H9 (cell line): ENCODE measurements around the gene CES2. TPM values are rescaled to one million over a fixed set of nuclear protein-coding genes. Genes with fewer than 3 reads are reported as not detected.

Experiments used
- DNase-seq: peaks from one replicate; pipeline ENCODE4 v3.0.0-alpha.2; 2017
- H2AFZ ChIP-seq: one replicate; pipeline ENCODE4 v1.6.1; 2013; ENCODE audit warnings: mild to moderate bottlenecking, low read length, control low read depth, moderate library complexity
- H2AK5ac ChIP-seq: 2 replicates; pipeline ENCODE4 v1.6.1; 2013; ENCODE audit warnings: low read length, control low read depth, mixed read lengths; ENCODE audit not compliant: insufficient read length
- H2BK120ac ChIP-seq: one replicate; pipeline ENCODE4 v1.6.1; 2013; ENCODE audit warnings: low read depth, mild to moderate bottlenecking, low read length, control low read depth, inconsistent platforms; ENCODE audit not compliant: poor library complexity, severe bottlenecking
- H2BK12ac ChIP-seq: 2 replicates; pipeline ENCODE4 v1.6.1; 2013; ENCODE audit warnings: low read length, control low read depth, mixed read lengths, low read depth; ENCODE audit not compliant: insufficient read length
- H2BK15ac ChIP-seq: 2 replicates; pipeline ENCODE4 v1.6.1; 2013; ENCODE audit warnings: low read depth, low read length, control low read depth
- H2BK20ac ChIP-seq: one replicate; pipeline ENCODE4 v1.6.1; 2013; ENCODE audit warnings: low read depth, mild to moderate bottlenecking, low read length, control low read depth, inconsistent platforms; ENCODE audit not compliant: poor library complexity, severe bottlenecking
- H2BK5ac ChIP-seq: 2 replicates; pipeline ENCODE4 v1.6.1; 2013; ENCODE audit warnings: low read length, control low read depth, mixed read lengths; ENCODE audit not compliant: insufficient read length
- H3K14ac ChIP-seq: 2 replicates; pipeline ENCODE4 v1.6.1; 2013; ENCODE audit warnings: low read length, control low read depth; ENCODE audit not compliant: insufficient read depth
- H3K18ac ChIP-seq: 2 replicates; pipeline ENCODE4 v1.6.1; 2013; ENCODE audit warnings: low read depth, mild to moderate bottlenecking, mixed read lengths, low read length, control low read depth; ENCODE audit not compliant: insufficient read length
- H3K23ac ChIP-seq: 2 replicates; pipeline ENCODE4 v1.6.1; 2013; ENCODE audit warnings: low read length, control low read depth, mixed read lengths, low read depth; ENCODE audit not compliant: insufficient read length
- H3K23me2 ChIP-seq: 2 replicates; pipeline ENCODE4 v1.6.1; 2013; ENCODE audit warnings: low read depth, mild to moderate bottlenecking, mixed read lengths, low read length, control low read depth; ENCODE audit not compliant: insufficient read length, poor library complexity, severe bottlenecking
- H3K27ac ChIP-seq: 2 replicates; pipeline ENCODE4 v1.5.1; 2013; ENCODE audit warnings: low read length, control low read depth, mixed read lengths, low read depth; ENCODE audit not compliant: insufficient read length
- H3K27me3 ChIP-seq: 2 replicates; pipeline ENCODE4 v1.6.1; 2013; ENCODE audit warnings: low read length, control low read depth, inconsistent platforms; ENCODE audit not compliant: insufficient read depth
- H3K4ac ChIP-seq: 2 replicates; pipeline ENCODE4 v1.6.1; 2013; ENCODE audit warnings: low read depth, mild to moderate bottlenecking, control low read depth, inconsistent platforms, low read length, moderate library complexity
- H3K4me1 ChIP-seq: 2 replicates; pipeline ENCODE4 v1.6.1; 2013; ENCODE audit warnings: low read length, control low read depth, inconsistent platforms; ENCODE audit not compliant: insufficient read depth
- H3K4me2 ChIP-seq: 2 replicates; pipeline ENCODE4 v1.6.1; 2013; ENCODE audit warnings: low read length, control low read depth, mixed read lengths; ENCODE audit not compliant: insufficient read length, insufficient read depth
- H3K56ac ChIP-seq: 2 replicates; pipeline ENCODE4 v1.6.1; 2013; ENCODE audit warnings: low read depth, mild to moderate bottlenecking, mixed read lengths, low read length, control low read depth; ENCODE audit not compliant: insufficient read length
- H3K79me1 ChIP-seq: 2 replicates; pipeline ENCODE4 v1.6.1; 2013; ENCODE audit warnings: low read depth, mild to moderate bottlenecking, moderate library complexity, low read length, control low read depth, inconsistent platforms; ENCODE audit not compliant: insufficient read depth, poor library complexity, severe bottlenecking
- H3K79me2 ChIP-seq: 2 replicates; pipeline ENCODE4 v1.6.1; 2013; ENCODE audit warnings: low read length, control low read depth, inconsistent platforms; ENCODE audit not compliant: insufficient read depth
- H3K9ac ChIP-seq: 2 replicates; pipeline ENCODE4 v1.6.1; 2013; ENCODE audit warnings: low read length, control low read depth, mixed read lengths; ENCODE audit not compliant: insufficient read length; ENCODE audit errors: extremely low read depth
- H3K9me3 ChIP-seq: one replicate; pipeline ENCODE4 v1.6.1; 2013; ENCODE audit warnings: low read depth, low read length, inconsistent platforms; ENCODE audit not compliant: control insufficient read depth
- H3T11ph ChIP-seq: one replicate; pipeline ENCODE4 v1.6.1; 2013; ENCODE audit warnings: mild to moderate bottlenecking, low read length, control low read depth, inconsistent platforms
- H4K20me1 ChIP-seq: one replicate; pipeline ENCODE4 v1.6.1; 2013; ENCODE audit not compliant: control insufficient read depth, insufficient read length, insufficient read depth
- H4K5ac ChIP-seq: 2 replicates; pipeline ENCODE4 v1.6.1; 2013; ENCODE audit warnings: low read depth, mild to moderate bottlenecking, mixed read lengths, low read length, control low read depth; ENCODE audit not compliant: insufficient read length
- H4K8ac ChIP-seq: replicated peaks from 2 replicates; pipeline ENCODE4 v1.6.1; 2013; ENCODE audit warnings: low read length, control low read depth, mixed read lengths, low read depth; ENCODE audit not compliant: insufficient read length
- H4K91ac ChIP-seq: 2 replicates; pipeline ENCODE4 v1.6.1; 2013; ENCODE audit warnings: low read depth, mild to moderate bottlenecking, moderate library complexity, mixed read lengths, low read length, control low read depth; ENCODE audit not compliant: insufficient read length
- H3K27ac Mint-ChIP-seq, 3 experiments: 2 replicates in 2 of 3; 3 replicates in 1 of 3; pipeline ENCODE4 v1.8.0; 2020 to 2021; ENCODE audit warnings: mixed read lengths in 3 of 3, mild to moderate bottlenecking in 1 of 3, moderate library complexity in 1 of 3
- H3K27me3 Mint-ChIP-seq: 2 replicates; pipeline ENCODE4 v1.8.0; 2021; ENCODE audit warnings: low read depth, mild to moderate bottlenecking, moderate library complexity, mixed read lengths
- H3K36me3 Mint-ChIP-seq, 3 experiments: 2 replicates in 2 of 3; 3 replicates in 1 of 3; pipeline ENCODE4 v1.8.0; 2020 to 2021; ENCODE audit warnings: low read depth in 3 of 3, mixed read lengths in 3 of 3; ENCODE audit not compliant: insufficient read depth in 1 of 3
- H3K4me1 Mint-ChIP-seq, 2 experiments: 2 replicates each; pipeline ENCODE4 v1.8.0; 2020; ENCODE audit warnings: mixed read lengths in 2 of 2
- H3K4me3 Mint-ChIP-seq, 2 experiments: 2 replicates in 1 of 2; 3 replicates in 1 of 2; pipeline ENCODE4 v1.8.0; 2020 to 2021; ENCODE audit warnings: mild to moderate bottlenecking in 2 of 2, mixed read lengths in 2 of 2, moderate library complexity in 1 of 2
- H3K9me3 Mint-ChIP-seq, 2 experiments: 2 replicates in 1 of 2; 3 replicates in 1 of 2; pipeline ENCODE4 v1.8.0; 2020; ENCODE audit warnings: mild to moderate bottlenecking in 2 of 2, mixed read lengths in 2 of 2, moderate library complexity in 1 of 2
- WGBS: extraction: QIAGEN DNeasy Blood & Tissue Kit; methylation state at CpG from one replicate; pipeline ENCODE4 v1.1.7; 2013; ENCODE audit warnings: missing lambda C conversion rate, low lambda C conversion rate, mixed read lengths; ENCODE audit not compliant: insufficient read length; ENCODE audit errors: extremely low coverage; 5-methylcytosine and 5-hydroxymethylcytosine counted together
- total RNA-seq: library from RNA; stranded (reverse); gene quantifications from 2 replicates; pipeline ENCODE4 v1.2.1, GENCODE V29; 2021
- TF ChIP-seq, protein P1 (sequence below): fragments of 200-600 bp; sonication (generic); conservative IDR thresholded peaks from 3 replicates; pipeline ENCODE4 v1.8.0; 2021; ENCODE audit warnings: antibody characterized with exemption, mild to moderate bottlenecking

Gene CES2
- total RNA-seq, 1 experiment from 2014 or later, result 28.2 TPM

GRCh38 chr16:66983033-66983432 is 47.7 kb downstream of the CES2 start:
- Mint-ChIP-seq H3K27me3 (peaks cover 9% of the 10 kb centered on the region), H3K36me3 (no peaks in the 10 kb centered on the region), H3K27ac (no peak overlapping the region), H3K4me1 (no peaks in the 10 kb centered on the region), H3K4me3 (no peak overlapping the region), H3K9me3 (no peaks in the 10 kb centered on the region)
- no peak overlapping the region for H2BK15ac ChIP-seq
- no peaks in the 10 kb centered on the region for H3K4me1 ChIP-seq
- WGBS, result no CpG with 5 or more reads among the region's 9 CpGs
- H2BK12ac ChIP-seq, result no peak overlapping the region
- H4K20me1 ChIP-seq, result no peaks in the 10 kb centered on the region
- no peaks in the 10 kb centered on the region for H3K79me2 ChIP-seq
- TF ChIP-seq, protein P1, sequence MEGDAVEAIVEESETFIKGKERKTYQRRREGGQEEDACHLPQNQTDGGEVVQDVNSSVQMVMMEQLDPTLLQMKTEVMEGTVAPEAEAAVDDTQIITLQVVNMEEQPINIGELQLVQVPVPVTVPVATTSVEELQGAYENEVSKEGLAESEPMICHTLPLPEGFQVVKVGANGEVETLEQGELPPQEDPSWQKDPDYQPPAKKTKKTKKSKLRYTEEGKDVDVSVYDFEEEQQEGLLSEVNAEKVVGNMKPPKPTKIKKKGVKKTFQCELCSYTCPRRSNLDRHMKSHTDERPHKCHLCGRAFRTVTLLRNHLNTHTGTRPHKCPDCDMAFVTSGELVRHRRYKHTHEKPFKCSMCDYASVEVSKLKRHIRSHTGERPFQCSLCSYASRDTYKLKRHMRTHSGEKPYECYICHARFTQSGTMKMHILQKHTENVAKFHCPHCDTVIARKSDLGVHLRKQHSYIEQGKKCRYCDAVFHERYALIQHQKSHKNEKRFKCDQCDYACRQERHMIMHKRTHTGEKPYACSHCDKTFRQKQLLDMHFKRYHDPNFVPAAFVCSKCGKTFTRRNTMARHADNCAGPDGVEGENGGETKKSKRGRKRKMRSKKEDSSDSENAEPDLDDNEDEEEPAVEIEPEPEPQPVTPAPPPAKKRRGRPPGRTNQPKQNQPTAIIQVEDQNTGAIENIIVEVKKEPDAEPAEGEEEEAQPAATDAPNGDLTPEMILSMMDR, result no peak
- no peak overlapping the region for H3K4ac ChIP-seq
- no peak overlapping the region for H4K8ac ChIP-seq
- H2BK20ac ChIP-seq, result no peak overlapping the region
- H2AK5ac ChIP-seq, result no peak overlapping the region
- H3K79me1 ChIP-seq, result no peaks in the 10 kb centered on the region
- no peak overlapping the region for H3K18ac ChIP-seq
- H3K4me2 ChIP-seq, result no peak overlapping the region
- H3K27ac ChIP-seq, result no peak overlapping the region
- H3K56ac ChIP-seq, result no peak overlapping the region
- no peak overlapping the region for H3K9ac ChIP-seq
- H3K23ac ChIP-seq, result no peak overlapping the region
- no peak overlapping the region for H4K91ac ChIP-seq
- H4K5ac ChIP-seq, result no peak overlapping the region
- no peaks in the 10 kb centered on the region for H3K23me2 ChIP-seq
- no peak for DNase-seq
- no peak overlapping the region for H2AFZ ChIP-seq
- H3T11ph ChIP-seq, result no peak overlapping the region
- no peak overlapping the region for H3K14ac ChIP-seq
- no peak overlapping the region for H2BK120ac ChIP-seq
- H3K9me3 ChIP-seq, result no peaks in the 10 kb centered on the region
- H2BK5ac ChIP-seq, result no peak overlapping the region
- H3K27me3 ChIP-seq, result no peaks in the 10 kb centered on the region
